MCF 10A (cell line): Measurements from ENCODE around the gene HSD17B11. TPM values are rescaled to one million over a fixed set of nuclear protein-coding genes. Genes with fewer than 3 reads are reported as not detected.

Experiments used
- BruUV-seq: library from RNA; stranded (reverse); fragments of 400-500 nt; replicated peaks from 2 replicates; lab custom pipeline; 2021; lab: Mats Ljungman, UMichigan
- CTCF ChIA-PET: fragments of 300-600 bp; sonication (Branson Sonifier 250); formaldehyde crosslinking; extraction: SDS; loops from one replicate; lab custom pipeline; 2021; ENCODE audit warnings: antibody characterized with exemption, inconsistent platforms; lab: Yijun Ruan, JAX
- POLR2A ChIA-PET: fragments of 300-600, 350-650 bp; sonication (Branson Sonifier 250); formaldehyde crosslinking; extraction: SDS; loops from one replicate; lab custom pipeline; 2020; ENCODE audit warnings: antibody characterized with exemption, inconsistent platforms; lab: Yijun Ruan, JAX
- DNase-seq: peaks from one replicate; pipeline ENCODE4 v3.0.0-alpha.2; 2018; ENCODE audit not compliant: unreplicated experiment
- H3K27ac Mint-ChIP-seq: one replicate; pipeline ENCODE4 v1.8.0; 2022; ENCODE audit warnings: mild to moderate bottlenecking, low read depth, mixed read lengths; ENCODE audit not compliant: unreplicated experiment
- H3K27me3 Mint-ChIP-seq: one replicate; pipeline ENCODE4 v1.8.0; 2022; ENCODE audit warnings: mixed read lengths; ENCODE audit not compliant: insufficient read depth, unreplicated experiment
- H3K36me3 Mint-ChIP-seq: one replicate; pipeline ENCODE4 v1.8.0; 2022; ENCODE audit warnings: mild to moderate bottlenecking, moderate library complexity, mixed read lengths; ENCODE audit not compliant: insufficient read depth, unreplicated experiment
- H3K4me1 Mint-ChIP-seq: one replicate; pipeline ENCODE4 v1.8.0; 2022; ENCODE audit warnings: mixed read lengths; ENCODE audit not compliant: insufficient read depth, unreplicated experiment
- H3K4me3 Mint-ChIP-seq: one replicate; pipeline ENCODE4 v1.8.0; 2022; ENCODE audit warnings: mild to moderate bottlenecking, moderate library complexity, mixed read lengths; ENCODE audit not compliant: unreplicated experiment
- H3K9me3 Mint-ChIP-seq: one replicate; pipeline ENCODE4 v1.8.0; 2022; ENCODE audit warnings: mixed read lengths; ENCODE audit not compliant: unreplicated experiment
- intact Hi-C: fragments of 100-400 bp; cut with micrococcal nuclease; formaldehyde crosslinking; loops from 2 replicates; pipeline ENCODE4 v1.14.1; 2022
- total RNA-seq: library from RNA; stranded (reverse); gene quantifications from 2 replicates; pipeline ENCODE4 v1.2.3, GENCODE V29; 2022
- TF ChIP-seq, protein P1 (sequence below): fragments of 200-600 bp; IDR thresholded peaks from one replicate; pipeline ENCODE4 v1.8.0; 2022; ENCODE audit warnings: antibody characterized with exemption, mild to moderate bottlenecking; ENCODE audit not compliant: unreplicated experiment

The HSD17B11 gene
- total RNA-seq, 1 experiment from 2014 or later = 4.3 TPM

DNA sequence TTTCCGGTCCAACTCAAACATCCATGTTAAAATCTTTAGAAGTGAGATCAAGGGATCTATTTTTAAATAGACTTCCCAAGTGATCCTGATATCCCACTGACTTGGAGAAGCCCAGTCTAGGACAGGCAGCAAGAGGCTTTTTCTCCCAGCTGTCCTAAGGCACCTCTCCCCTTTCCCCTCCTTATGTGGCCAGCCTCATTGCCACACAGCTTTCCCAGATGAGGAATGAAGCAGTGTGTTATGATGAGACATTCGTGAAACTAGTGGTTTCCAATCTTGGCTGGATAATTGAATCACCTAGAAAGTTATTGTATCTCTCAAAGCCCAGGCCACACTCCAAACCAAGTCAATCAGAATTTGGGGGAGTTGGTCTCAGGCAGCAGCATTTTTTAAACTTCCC, 51.5 kb downstream of the HSD17B11 start:
- Mint-ChIP-seq H3K27ac (no peak overlapping the region), H3K27me3 (no peaks in the 10 kb centered on the region), H3K4me3 (no peak overlapping the region), H3K9me3 (peaks cover 4% of the 10 kb centered on the region), H3K4me1 (peaks cover 17% of the 10 kb centered on the region), H3K36me3 (peaks cover 10% of the 10 kb centered on the region)
- intact Hi-C loops = no loop called here
- peak; percentile 12 for DNase-seq
- ChIA-PET CTCF (interaction anchor here (1.1 kb wide), 1 partner anchor 36 kb away, joined by 3 read pairs; no protein-coding TSS in a partner anchor), POLR2A (interaction anchor here (0.6 to 0.8 kb wide), 2 partner anchors 20 to 70 kb away, joined by 4 read pairs; no protein-coding TSS in a partner anchor)
- BruUV-seq = no TSS peak
- TF ChIP-seq, protein P1, sequence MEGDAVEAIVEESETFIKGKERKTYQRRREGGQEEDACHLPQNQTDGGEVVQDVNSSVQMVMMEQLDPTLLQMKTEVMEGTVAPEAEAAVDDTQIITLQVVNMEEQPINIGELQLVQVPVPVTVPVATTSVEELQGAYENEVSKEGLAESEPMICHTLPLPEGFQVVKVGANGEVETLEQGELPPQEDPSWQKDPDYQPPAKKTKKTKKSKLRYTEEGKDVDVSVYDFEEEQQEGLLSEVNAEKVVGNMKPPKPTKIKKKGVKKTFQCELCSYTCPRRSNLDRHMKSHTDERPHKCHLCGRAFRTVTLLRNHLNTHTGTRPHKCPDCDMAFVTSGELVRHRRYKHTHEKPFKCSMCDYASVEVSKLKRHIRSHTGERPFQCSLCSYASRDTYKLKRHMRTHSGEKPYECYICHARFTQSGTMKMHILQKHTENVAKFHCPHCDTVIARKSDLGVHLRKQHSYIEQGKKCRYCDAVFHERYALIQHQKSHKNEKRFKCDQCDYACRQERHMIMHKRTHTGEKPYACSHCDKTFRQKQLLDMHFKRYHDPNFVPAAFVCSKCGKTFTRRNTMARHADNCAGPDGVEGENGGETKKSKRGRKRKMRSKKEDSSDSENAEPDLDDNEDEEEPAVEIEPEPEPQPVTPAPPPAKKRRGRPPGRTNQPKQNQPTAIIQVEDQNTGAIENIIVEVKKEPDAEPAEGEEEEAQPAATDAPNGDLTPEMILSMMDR = no peak

DNA sequence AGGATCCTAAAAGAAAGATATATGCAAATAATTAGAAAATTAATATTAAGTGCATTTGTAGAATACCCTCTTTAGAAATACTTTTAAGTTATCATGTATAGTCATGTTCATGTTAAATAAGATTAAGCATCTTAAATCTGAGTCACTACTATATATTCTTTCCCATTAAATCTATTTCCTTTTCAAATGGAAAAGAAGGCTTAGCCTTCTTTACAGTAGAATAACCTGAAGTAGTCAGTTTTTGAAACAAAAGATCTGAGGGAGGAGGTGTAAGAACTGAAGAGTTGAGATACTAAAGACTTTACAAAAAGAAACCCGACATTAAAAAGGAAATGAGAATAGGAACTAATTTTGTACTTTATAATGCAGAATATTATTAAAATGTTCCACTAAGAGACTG, 53.6 kb downstream of the HSD17B11 start:
- Mint-ChIP-seq H3K27ac (no peak overlapping the region), H3K4me3 (no peak overlapping the region), H3K4me1 (peaks cover 12% of the 10 kb centered on the region), H3K36me3 (no peaks in the 10 kb centered on the region), H3K27me3 (no peaks in the 10 kb centered on the region), H3K9me3 (peaks cover 8% of the 10 kb centered on the region)
- no peak for DNase-seq
- no TSS peak for BruUV-seq
- ChIA-PET CTCF (no interaction called here), POLR2A (no interaction called here)
- TF ChIP-seq, protein P1 = no peak
- intact Hi-C loops = no loop called here

DNA sequence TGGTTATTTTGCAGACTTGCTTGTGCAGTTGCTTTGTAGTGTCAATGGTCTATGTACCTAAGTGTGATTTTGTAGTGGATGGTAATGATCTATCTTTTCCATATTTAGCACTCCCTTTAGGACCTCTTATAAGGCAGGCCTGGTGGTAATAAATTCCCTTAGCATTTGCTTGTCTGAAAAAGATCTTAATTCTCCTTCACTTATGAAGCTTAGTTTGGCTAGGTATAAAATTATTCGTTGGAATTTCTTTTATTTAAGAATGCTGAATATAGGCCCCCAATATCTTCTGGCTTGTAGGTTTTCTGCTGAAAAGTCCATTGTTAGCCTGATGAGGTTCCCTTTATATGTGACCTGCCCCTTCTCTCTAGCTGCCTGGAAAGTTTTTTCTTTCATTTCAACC, 57.7 kb downstream of the HSD17B11 start:
- POLR2A ChIA-PET = no interaction called here
- TF ChIP-seq, protein P1 = no peak
- no peak overlapping the region for H3K27ac Mint-ChIP-seq

DNA sequence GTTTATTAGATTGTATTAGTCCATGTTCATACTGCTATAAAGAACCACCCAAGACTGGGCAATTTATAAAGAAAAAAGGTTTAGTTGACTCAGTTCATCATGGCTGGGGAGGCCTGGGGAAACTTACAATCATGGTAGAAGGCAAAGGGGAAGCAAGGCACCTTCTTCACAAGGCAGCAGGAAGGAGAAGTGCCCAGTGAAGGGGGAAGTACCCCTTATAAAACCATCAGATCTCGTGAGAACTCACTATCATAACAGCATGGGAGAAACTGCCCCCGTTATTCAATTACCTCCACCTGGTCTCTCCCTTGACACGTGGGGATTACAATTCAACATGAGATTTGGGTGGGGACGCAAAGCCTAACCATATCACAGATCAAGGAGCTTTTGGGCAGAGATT, 60.2 kb downstream of the HSD17B11 start:
- no peak for DNase-seq
- Mint-ChIP-seq H3K27me3 (no peaks in the 10 kb centered on the region), H3K4me3 (no peak overlapping the region), H3K36me3 (no peaks in the 10 kb centered on the region), H3K27ac (no peak overlapping the region), H3K9me3 (peaks cover 8% of the 10 kb centered on the region), H3K4me1 (no peaks in the 10 kb centered on the region)
- intact Hi-C loops = no loop called here
- no TSS peak for BruUV-seq
- POLR2A ChIA-PET = no interaction called here
- TF ChIP-seq, protein P1 = no peak
- CTCF ChIA-PET = no interaction called here

More for the DNA sequence above, 57.7 kb downstream of the HSD17B11 start:
- no peak overlapping the region for H3K4me3 Mint-ChIP-seq
- no TSS peak for BruUV-seq
- H3K27me3 Mint-ChIP-seq = no peaks in the 10 kb centered on the region
- no peak for DNase-seq
- peaks cover 8% of the 10 kb centered on the region for H3K9me3 Mint-ChIP-seq
- CTCF ChIA-PET = interaction anchor here (1.1 kb wide), 1 partner anchor 21 kb away, joined by 4 read pairs; no protein-coding TSS in a partner anchor
- no peaks in the 10 kb centered on the region for H3K36me3 Mint-ChIP-seq
- intact Hi-C loops = no loop called here
- H3K4me1 Mint-ChIP-seq = no peaks in the 10 kb centered on the region
